Embryonic facial prominence (tissue), 1 donor: ENCODE results near the gene SFXN5.
"Not testable (repeated sequence)": the region's sequence is repeated elsewhere in the genome, so short reads cannot be mapped to it uniquely, and the experiment has no call there.

Experiments used
- DNase-seq: peaks from one replicate; pipeline ENCODE4 v3.0.0-alpha.2; 2016; ENCODE audit errors: extremely low spot score

Gene SFXN5

DNA sequence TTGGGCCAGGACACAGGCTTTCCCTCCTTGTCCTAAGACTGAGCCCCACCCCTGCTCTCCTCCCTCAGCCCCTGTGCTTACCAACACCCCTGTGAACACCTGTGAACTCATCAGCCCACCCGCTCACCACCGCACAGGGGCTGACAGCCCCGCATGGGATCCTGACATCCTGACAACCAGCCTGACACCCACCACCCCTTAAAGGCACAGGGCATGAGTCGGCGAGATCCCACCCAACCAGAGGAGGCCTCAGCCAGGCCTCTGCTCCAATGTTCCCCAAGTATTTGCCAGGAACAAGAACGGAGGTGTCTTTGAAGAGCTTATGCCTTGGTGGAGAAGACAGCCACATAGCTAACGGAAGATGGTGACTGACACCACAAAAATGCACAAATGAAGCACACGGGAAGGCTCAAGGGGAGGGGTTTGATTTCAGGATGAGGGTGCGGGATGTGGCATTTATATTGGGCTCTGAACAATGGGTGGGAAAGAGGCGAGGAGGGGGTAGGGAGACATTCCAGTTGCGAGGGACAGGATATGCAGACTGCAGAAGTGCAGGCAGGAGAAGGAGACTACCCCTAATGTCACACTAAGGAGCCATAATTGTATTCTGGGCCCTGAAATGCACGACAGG lies 30.2 kb upstream of the SFXN5 start:
- DNase-seq, result no peak

DNA sequence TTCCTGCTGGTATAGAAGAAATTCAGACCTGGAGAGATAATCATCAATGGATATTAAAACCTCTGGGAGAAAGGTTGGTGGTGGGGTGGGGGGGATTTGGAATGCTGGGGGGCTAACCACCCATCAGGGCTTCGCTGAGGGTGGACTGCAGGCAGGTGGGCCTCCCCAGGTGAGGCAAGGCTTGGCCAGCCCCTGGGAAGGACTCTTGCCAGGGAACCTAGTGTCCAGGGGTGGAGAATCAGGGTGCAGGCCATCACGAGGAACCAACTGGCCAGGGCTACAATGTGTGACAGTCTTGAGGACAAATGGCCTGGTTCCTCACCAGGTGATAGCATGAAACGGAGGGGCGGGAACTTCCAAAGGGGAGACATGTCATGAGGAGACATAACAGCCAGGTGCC lies 29.4 kb upstream of the SFXN5 start:
- no peak for DNase-seq

DNA sequence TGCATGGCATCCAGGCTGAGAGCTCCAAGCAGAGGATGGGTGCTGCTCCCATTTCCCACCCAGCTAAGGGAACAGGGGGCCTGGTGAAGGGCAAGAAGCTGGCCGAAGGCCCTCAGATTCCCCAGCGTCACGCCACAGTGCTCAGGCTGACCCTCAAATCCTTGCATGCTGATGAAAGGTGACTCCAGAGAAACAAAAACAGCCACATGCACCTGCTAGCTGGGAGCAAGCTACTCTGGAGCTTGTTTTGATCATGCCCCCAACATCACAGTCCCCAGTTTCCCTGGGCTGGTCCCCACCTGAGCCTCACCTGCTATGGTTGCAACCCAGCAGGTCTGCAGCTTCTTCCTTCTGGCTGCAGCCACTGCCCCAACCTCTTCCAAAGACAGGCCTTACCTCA lies 28.0 kb upstream of the SFXN5 start:
- no peak for DNase-seq

GRCh38 chr2:73095910-73096309 lies 24.4 kb upstream of the SFXN5 start:
- no peak for DNase-seq

DNA sequence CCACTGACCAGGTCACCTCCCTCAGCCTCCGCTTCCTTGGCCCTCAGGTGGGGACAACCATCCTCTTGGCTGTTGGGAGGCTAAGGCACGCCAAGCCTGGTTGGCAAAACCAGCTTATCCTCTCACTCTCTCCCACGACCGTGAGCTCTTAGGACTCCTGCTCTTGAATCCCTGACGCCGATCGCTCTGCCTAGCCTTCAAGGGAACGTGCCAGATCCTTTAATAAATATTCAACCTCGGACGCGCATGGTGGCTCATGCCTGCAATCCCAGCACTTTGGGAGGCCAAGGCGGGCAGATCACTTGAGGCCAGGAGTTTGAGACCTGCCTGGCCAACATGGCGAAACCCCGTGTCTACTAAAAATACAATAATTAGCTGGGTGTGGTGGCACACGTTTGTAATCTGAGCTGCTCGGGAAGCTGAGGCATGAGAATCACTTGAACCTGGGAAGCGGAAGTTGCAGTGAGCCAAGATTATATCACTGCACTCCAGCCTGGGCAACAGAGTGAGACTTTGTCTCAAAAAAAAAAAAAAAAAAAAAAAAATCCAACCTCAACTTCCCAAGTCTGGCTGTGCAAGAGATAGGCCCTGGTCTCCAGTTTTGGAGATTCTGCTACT lies 22.2 kb upstream of the SFXN5 start:
- not testable (repeated sequence) for DNase-seq

GRCh38 chr2:73092146-73092783 lies 20.8 kb upstream of the SFXN5 start:
- no peak for DNase-seq

DNA sequence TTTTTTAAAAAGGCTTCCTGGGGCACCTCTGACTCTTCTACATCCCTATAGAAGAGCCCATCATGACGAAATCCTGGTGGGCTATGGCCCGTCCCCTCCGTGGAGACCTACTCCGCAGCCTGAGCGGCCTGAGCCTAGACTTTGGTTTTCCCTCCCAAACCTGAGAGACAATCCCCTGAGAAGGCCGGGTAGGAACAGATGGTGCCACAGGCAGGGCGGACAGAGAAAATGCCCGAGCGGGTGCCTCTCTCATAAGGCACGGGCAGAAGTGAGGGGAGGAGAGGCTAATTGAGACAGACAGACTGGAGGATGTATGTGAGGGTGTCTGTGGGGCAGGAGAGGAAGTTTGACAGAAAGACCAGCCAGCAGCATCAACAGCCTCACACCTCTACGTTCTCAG lies 20.2 kb upstream of the SFXN5 start:
- DNase-seq, result no peak

DNA sequence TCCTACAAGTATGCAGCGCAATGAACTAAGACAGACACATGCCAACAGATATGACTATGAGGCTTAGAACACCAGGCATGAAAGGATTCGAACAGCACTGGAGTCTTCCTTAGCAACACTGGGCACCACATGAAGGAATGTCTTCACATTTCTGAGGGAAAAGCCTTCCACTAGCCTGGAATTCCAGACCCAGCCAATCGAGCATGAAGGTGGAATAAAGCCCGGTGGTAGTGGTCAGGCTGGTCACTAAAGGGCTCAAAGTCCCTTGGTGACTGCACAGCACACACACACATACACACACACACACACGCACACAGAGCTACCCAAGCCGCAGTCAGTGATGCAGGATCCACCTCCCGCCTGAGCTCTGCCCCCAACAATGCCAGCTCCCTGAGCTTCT lies 19.7 kb upstream of the SFXN5 start:
- DNase-seq, result no peak

- no peak for DNase-seq
Observed at GRCh38 chr2:73089270-73090030, 17.9 kb upstream of the SFXN5 start.

DNA sequence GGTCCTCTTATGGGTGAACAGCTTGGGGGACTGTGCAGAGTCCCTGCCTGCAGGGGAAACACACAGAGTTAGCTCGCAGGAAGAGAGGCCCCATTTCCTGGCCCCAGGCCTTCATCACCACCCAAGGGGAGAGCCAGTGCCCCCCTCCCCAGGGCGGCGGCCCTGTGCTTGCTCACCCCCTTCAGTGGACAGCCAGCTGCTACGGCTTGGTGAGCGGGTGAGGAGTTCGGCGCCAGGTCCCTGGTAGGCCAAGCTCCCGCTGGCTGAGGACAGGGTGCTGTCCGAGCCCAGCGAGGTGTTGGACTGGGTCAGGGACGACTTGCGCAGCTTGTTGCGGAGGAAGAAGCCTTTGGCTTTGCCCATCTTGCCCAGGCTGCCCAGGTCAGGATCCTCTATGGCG lies 17.2 kb upstream of the SFXN5 start:
- no peak for DNase-seq

DNA sequence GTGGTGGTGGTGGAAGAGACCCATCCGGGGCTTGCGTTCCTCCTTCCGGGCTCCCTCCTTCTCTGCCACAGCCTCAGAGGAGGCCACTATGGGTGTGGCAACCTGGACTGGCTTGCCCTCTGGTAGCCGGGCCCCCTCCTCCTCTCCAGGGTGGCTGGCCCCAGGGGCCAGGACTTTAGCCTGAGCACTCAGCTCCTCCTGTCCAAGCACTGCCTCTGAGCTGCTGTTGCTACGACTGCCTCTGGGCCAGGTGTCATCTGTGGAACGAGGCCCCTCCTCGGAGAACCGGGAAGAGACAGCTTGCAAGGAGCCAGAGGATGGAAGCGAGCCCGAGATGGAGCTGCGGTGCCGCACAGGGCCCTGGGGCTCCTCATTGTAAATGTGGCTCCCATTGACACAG lies 16.7 kb upstream of the SFXN5 start:
- DNase-seq, result no peak

DNA sequence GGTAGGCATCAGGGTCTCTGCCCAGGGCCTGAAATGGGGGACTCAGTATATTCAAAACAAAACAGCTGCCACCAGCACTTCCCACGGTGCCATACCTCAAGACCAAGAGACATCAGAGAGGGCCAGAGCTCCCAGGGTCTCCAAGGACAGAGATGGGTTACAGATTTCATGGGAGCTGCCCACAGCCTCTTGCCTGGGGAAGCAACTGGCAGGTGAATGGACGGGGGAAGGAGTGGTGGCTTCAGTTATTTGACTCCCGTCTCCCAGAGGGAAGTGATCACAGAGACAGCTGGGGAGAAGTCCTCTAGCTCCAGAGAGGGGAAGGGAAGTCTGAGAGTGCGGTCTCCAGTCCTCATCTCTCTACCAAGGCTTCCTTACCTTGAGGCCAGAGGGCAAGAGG lies 15.8 kb upstream of the SFXN5 start:
- DNase-seq, result no peak

DNA sequence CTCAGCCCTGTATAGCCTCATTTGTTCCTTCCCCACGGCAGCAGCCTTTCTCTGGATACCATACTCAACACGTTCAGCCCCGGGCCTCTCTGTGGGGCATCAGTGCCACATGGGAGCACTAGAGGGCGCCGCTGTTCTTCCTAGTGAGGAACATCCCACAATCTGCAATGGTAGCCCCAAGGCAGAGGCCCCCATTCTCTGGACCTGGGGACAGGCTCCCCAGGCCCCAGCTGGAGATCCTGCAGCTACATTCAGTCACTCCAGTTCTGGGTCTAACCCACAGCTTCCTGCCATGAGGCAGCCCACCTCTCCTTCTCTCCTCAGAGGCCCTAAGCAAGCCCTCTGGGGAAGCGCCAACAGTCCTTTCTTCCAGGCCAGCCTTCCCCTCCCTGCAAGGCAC lies 14.2 kb upstream of the SFXN5 start:
- no peak for DNase-seq

GRCh38 chr2:73084971-73085370 lies 13.5 kb upstream of the SFXN5 start:
- DNase-seq, result no peak

DNA sequence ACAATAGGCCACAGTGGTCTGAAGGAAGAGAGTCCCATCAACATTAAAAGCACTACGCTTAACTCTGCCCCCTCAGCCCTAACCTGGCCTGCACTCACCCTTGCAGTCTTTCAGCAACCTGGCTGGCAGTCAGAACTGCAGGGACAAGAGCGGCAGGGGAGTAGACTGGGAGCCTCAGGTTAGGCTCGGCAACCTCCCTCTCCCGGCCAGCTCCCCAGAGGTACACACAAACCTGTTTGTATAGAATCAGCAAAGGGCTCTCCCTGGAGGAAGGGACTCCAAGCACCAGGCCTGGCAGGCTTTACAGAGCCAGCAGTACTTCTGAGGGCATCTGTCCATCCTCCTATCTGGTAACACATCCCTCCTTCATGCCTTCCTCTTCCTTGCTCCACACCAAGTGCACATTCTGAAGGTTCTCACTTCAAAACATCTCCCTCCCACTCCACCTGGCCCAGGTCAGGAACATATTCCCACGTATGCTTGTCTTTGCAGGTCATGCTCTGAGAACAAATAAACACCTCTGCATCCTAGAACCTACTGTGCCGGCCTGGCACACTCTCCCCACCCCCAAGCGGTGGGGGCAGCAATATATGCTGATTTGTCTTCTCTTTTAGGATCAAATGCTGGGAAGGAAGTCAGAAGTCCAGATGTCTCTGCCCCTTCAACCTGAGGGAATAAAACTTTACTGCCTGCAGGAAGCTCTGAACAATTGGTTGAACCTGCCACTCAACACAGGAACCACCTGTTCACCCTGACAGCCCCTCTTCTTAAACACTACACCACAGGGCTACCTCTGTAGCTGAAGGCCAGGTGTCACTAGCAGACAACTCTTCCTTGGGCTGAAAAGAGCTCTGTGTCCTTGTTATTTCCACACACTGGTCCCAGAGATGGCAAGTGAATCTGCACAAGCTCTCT lies 12.6 kb upstream of the SFXN5 start:
- DNase-seq, result no peak

GRCh38 chr2:73082523-73083410 lies 11.3 kb upstream of the SFXN5 start:
- DNase-seq, result no peak

DNA sequence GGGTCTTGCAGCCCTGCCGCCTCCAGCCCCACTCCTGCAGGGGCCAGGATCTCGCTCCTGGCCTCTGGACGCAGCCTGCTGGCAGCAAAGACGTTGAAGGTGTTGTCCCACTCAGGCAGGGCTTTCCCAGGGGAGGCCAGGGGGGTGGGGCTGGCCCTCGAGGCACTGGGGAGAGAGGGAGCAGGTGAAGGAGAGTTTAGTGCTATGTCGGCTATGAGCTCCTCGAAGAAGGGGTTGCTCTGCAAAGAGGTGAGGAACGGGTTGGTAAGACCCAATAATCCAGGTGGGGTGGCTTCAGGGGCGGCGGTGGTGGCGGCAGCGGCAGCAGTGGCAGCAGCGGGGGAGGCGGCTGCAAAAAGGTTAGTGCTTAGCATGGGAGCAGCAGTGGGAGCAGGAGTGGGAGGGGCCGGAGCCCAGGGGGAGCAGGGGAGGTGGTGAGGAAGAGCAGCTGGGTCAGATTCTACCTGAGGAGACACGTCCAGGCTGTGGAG lies 9.7 kb upstream of the SFXN5 start:
- no peak for DNase-seq

GRCh38 chr2:73080321-73081131 lies 9.0 kb upstream of the SFXN5 start:
- no peak for DNase-seq

GRCh38 chr2:73079636-73080035 lies 8.1 kb upstream of the SFXN5 start:
- DNase-seq, result no peak
